Measurements from ENCODE around the gene PLOD3.

DNA sequence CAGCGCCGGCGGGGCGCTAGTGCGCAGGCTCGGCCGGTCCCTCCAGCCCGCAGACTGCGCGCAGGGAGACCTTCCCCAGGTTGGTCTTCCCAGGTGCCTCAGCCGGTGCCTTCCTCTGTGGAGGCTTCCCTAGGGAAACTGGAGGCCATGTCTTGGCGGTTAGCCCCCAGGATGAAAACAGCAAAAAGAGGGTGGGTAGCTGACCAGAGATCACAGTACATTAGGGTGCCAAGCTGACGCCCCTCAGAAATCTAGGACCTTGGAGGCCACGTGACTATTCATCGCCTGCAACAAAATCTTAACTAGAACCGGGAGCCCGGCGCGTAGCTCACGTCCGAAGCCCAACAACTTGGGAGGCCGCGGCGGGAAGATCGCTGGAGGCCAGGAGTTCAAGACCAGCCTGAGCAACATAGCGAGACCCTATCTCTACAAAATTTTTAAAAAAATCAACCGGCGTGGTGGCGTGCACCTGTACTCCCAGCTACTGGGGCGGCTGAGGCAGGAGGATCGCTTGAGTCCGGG, 27.8 kb upstream of the PLOD3 start:
- TF ChIP-seq, protein P1, sequence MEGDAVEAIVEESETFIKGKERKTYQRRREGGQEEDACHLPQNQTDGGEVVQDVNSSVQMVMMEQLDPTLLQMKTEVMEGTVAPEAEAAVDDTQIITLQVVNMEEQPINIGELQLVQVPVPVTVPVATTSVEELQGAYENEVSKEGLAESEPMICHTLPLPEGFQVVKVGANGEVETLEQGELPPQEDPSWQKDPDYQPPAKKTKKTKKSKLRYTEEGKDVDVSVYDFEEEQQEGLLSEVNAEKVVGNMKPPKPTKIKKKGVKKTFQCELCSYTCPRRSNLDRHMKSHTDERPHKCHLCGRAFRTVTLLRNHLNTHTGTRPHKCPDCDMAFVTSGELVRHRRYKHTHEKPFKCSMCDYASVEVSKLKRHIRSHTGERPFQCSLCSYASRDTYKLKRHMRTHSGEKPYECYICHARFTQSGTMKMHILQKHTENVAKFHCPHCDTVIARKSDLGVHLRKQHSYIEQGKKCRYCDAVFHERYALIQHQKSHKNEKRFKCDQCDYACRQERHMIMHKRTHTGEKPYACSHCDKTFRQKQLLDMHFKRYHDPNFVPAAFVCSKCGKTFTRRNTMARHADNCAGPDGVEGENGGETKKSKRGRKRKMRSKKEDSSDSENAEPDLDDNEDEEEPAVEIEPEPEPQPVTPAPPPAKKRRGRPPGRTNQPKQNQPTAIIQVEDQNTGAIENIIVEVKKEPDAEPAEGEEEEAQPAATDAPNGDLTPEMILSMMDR (IDR thresholded peaks at IDR 0.05; ENCODE audit: insufficient read depth, low read length, poor library complexity, severe bottlenecking): no peak
- TF ChIP-seq EZH2phosphoT487 (conservative IDR thresholded peaks at IDR 0.05; ENCODE audit: low read length): no peak

Measured in SU-DHL-6 (cell line).